ENCODE measurements around the gene ERC1. TPM values are rescaled to one million over a fixed set of nuclear protein-coding genes. Genes with fewer than 3 reads are reported as not detected.

The ERC1 gene
- total and polyA plus RNA-seq, 2 donors (not counting 1 experiment from before 2014, with no cell fraction given): 19.7 to 34.5 TPM

DNA sequence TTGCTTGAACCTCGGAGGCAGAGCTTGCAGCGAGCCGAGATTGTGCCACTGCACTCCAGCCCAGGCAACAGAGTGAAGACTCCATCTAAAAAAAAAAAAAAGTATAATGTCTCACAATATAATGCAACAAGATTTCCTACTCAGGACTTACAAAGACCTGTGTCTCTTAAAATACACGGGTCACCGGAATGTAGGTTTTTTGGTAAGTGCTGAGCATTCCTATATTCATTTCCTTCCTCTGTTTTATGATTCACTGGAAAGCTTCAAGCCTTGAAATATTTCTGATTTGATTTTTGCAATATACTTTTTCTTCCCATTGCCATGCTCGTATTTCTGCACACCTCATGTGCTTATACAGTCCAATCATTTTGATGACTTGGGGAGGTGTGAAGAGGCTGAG, 357.6 kb downstream of the ERC1 start:
- H3K79me2 ChIP-seq (ENCODE audit: control insufficient read depth, insufficient read depth, low read length): no peaks in the 10 kb centered on the region
- H3K36me3 ChIP-seq (ENCODE audit: control insufficient read depth, insufficient read depth, low read length): no peaks in the 10 kb centered on the region
- H3K27ac ChIP-seq (ENCODE audit: insufficient read depth, low read length): no peak overlapping the region
- H3K9ac ChIP-seq (ENCODE audit: insufficient read depth, low read length): no peak overlapping the region
- DNase-seq (ENCODE audit: low read depth in 2 of 2): peak in 1 of 2 donors; percentile 15
- H3K27me3 ChIP-seq (ENCODE audit: control insufficient read depth, insufficient read depth, low read length): no peaks in the 10 kb centered on the region
- no peaks in the 10 kb centered on the region for H3K9me3 ChIP-seq (ENCODE audit: control insufficient read depth, insufficient read depth, low read depth, low read length)
- TF ChIP-seq EZH2 (IDR thresholded peaks at IDR 0.05; ENCODE audit: low read length, missing control alignments): no peak
- TF ChIP-seq, protein P1, sequence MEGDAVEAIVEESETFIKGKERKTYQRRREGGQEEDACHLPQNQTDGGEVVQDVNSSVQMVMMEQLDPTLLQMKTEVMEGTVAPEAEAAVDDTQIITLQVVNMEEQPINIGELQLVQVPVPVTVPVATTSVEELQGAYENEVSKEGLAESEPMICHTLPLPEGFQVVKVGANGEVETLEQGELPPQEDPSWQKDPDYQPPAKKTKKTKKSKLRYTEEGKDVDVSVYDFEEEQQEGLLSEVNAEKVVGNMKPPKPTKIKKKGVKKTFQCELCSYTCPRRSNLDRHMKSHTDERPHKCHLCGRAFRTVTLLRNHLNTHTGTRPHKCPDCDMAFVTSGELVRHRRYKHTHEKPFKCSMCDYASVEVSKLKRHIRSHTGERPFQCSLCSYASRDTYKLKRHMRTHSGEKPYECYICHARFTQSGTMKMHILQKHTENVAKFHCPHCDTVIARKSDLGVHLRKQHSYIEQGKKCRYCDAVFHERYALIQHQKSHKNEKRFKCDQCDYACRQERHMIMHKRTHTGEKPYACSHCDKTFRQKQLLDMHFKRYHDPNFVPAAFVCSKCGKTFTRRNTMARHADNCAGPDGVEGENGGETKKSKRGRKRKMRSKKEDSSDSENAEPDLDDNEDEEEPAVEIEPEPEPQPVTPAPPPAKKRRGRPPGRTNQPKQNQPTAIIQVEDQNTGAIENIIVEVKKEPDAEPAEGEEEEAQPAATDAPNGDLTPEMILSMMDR (conservative IDR thresholded peaks at IDR 0.05 in 1 of 2, IDR thresholded peaks at IDR 0.05 in 1 of 2; ENCODE audit: low read depth in 1 of 2, low read length in 2 of 2): no peak
- no peak overlapping the region for H2AFZ ChIP-seq (ENCODE audit: low read length)
- peaks cover 8% of the 10 kb centered on the region for H3K4me1 ChIP-seq (ENCODE audit: control insufficient read depth, extremely low read depth, insufficient read depth, low read length)
- H3K4me2 ChIP-seq (ENCODE audit: extremely low read depth, insufficient read depth, low read length): no peak overlapping the region
- H3K4me3 ChIP-seq (replicated peaks in 1 of 4; ENCODE audit: control extremely low read depth in 1 of 4, insufficient read depth in 1 of 4, low read depth in 3 of 4, low read length in 4 of 4): no peak overlapping the region
- H4K20me1 ChIP-seq (ENCODE audit: control insufficient read depth, extremely low read depth, insufficient read depth, low read length): no peaks in the 10 kb centered on the region

DNA sequence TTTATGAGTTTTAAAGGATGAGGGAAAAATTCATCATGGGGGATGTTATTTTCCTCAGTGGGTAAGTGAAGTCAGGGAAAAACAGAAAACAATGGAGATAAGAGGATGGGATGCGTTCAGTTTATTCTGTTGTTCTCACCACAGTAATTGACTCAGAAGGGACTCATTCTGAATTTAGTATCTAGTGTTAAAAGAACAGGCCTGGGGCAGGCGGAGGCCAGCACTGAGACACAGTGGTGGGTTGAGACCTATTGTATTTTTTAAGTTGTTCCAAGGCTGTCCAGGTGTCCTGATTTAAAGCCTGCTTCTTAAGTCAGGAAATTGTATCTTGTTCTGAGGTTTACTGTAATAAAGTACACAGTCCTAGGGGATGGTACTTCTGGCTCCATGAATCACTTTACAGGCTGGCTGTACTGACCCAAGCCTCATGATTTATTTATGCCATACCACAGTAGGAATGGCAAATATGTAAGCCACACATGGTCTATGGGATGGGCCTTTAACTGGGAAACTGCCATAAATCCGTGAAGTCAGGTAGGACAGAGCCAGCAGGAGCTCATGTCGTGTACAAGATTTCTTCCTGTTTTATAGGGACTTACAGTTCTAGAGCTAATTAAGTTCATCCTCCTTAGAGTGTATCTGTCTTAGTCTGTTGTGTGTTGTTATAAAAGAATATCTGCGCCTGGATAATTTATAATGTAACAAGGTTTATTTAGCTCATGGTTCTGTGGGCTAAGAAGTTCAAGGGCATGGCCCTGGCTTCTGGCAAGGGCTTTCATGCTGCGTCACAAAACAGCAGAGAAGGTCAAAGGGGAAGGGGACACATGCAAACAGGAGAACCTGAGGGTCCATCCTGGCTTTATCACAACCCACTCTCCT, 359.3 kb downstream of the ERC1 start:
- Histone ChIP-seq H3K4me3 (replicated peaks in 1 of 4; ENCODE audit: control extremely low read depth in 1 of 4, insufficient read depth in 1 of 4, low read depth in 3 of 4, low read length in 4 of 4) (no peak overlapping the region), H3K4me2 (ENCODE audit: extremely low read depth, insufficient read depth, low read length) (no peak overlapping the region), H3K9ac (ENCODE audit: insufficient read depth, low read length) (no peak overlapping the region), H2AFZ (ENCODE audit: low read length) (no peak overlapping the region), H3K36me3 (ENCODE audit: control insufficient read depth, insufficient read depth, low read length) (no peaks in the 10 kb centered on the region), H3K79me2 (ENCODE audit: control insufficient read depth, insufficient read depth, low read length) (no peaks in the 10 kb centered on the region), H3K4me1 (ENCODE audit: control insufficient read depth, extremely low read depth, insufficient read depth, low read length) (peaks cover 8% of the 10 kb centered on the region), H3K9me3 (ENCODE audit: control insufficient read depth, insufficient read depth, low read depth, low read length) (no peaks in the 10 kb centered on the region), H3K27ac (ENCODE audit: insufficient read depth, low read length) (peak overlapping the region; percentile 0), H3K27me3 (ENCODE audit: control insufficient read depth, insufficient read depth, low read length) (no peaks in the 10 kb centered on the region), H4K20me1 (ENCODE audit: control insufficient read depth, extremely low read depth, insufficient read depth, low read length) (no peaks in the 10 kb centered on the region)
- peak; percentile 71 to 95 for DNase-seq (ENCODE audit: low read depth in 2 of 2)
- TF ChIP-seq EZH2 (IDR thresholded peaks at IDR 0.05; ENCODE audit: low read length, missing control alignments): no peak
- TF ChIP-seq, protein P1 (conservative IDR thresholded peaks at IDR 0.05 in 1 of 2, IDR thresholded peaks at IDR 0.05 in 1 of 2; ENCODE audit: low read depth in 1 of 2, low read length in 2 of 2): no peak

DNA sequence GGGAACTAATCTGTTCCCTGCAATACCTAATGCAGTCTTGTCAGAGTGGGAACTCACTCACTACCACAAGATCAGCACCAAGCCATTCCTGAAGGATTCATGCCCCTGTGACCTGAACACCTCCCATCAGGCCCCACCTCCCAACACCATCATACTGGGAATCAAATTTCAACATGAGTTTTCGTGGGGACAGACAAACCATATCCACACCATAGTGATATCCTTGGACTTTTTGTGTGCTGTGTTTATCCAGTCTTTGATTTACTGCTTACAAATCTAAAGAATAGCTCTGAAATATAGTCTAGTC, 359.9 kb downstream of the ERC1 start:
- no peaks in the 10 kb centered on the region for H3K9me3 ChIP-seq (ENCODE audit: control insufficient read depth, insufficient read depth, low read depth, low read length)
- peak in 1 of 2 donors; percentile 42 for DNase-seq (ENCODE audit: low read depth in 2 of 2)
- no peaks in the 10 kb centered on the region for H3K27me3 ChIP-seq (ENCODE audit: control insufficient read depth, insufficient read depth, low read length)
- peaks cover 10% of the 10 kb centered on the region for H3K4me1 ChIP-seq (ENCODE audit: control insufficient read depth, extremely low read depth, insufficient read depth, low read length)
- no peak overlapping the region for H3K9ac ChIP-seq (ENCODE audit: insufficient read depth, low read length)
- no peak overlapping the region for H2AFZ ChIP-seq (ENCODE audit: low read length)
- H3K4me2 ChIP-seq (ENCODE audit: extremely low read depth, insufficient read depth, low read length): no peak overlapping the region
- H4K20me1 ChIP-seq (ENCODE audit: control insufficient read depth, extremely low read depth, insufficient read depth, low read length): no peaks in the 10 kb centered on the region
- H3K36me3 ChIP-seq (ENCODE audit: control insufficient read depth, insufficient read depth, low read length): no peaks in the 10 kb centered on the region
- H3K4me3 ChIP-seq (replicated peaks in 1 of 4; ENCODE audit: control extremely low read depth in 1 of 4, insufficient read depth in 1 of 4, low read depth in 3 of 4, low read length in 4 of 4): no peak overlapping the region
- no peak for TF ChIP-seq EZH2 (IDR thresholded peaks at IDR 0.05; ENCODE audit: low read length, missing control alignments)
- TF ChIP-seq, protein P1 (conservative IDR thresholded peaks at IDR 0.05 in 1 of 2, IDR thresholded peaks at IDR 0.05 in 1 of 2; ENCODE audit: low read depth in 1 of 2, low read length in 2 of 2): no peak
- H3K79me2 ChIP-seq (ENCODE audit: control insufficient read depth, insufficient read depth, low read length): no peaks in the 10 kb centered on the region
- peak overlapping the region; percentile 0 for H3K27ac ChIP-seq (ENCODE audit: insufficient read depth, low read length)
